Measurements from ENCODE around the gene MAP6. TPM values are rescaled to one million over a fixed set of nuclear protein-coding genes. Genes with fewer than 3 reads are reported as not detected.

MAP6 gene
- total and polyA plus RNA-seq, 10 of the 15 experiments (the other 5 are each of a cell fraction or from before 2014, with no cell fraction given) = 0.06 to 0.19 (median 0.11) TPM; not detected in 5

- RAD21 ChIA-PET (ENCODE audit: unreplicated experiment) = no interaction called here
- FAIRE-seq (no peak), ATAC-seq (no peak), DNase-seq (ENCODE audit: low read depth, low spot score) (no peak)
- Histone ChIP-seq H3K4me1 (ENCODE audit: control insufficient read depth, insufficient read depth, low read length) (peaks cover 5% of the 10 kb centered on the region), H3K4me2 (ENCODE audit: control insufficient read depth, insufficient read depth) (peak overlapping the region; percentile 4; the same call in 1 of the 2 replicates), H3K27ac (ENCODE audit: control insufficient read depth, insufficient read depth) (no peak overlapping the region), H2AFZ (ENCODE audit: control insufficient read depth, low read depth, low read length) (no peak overlapping the region), H3K27me3 (replicated peaks in 1 of 2; ENCODE audit: control insufficient read depth in 2 of 2, insufficient read depth in 2 of 2, low read length in 1 of 2) (no peaks in the 10 kb centered on the region), H3K9me3 (replicated peaks; ENCODE audit: control insufficient read depth, insufficient read depth, low read length) (no peaks in the 10 kb centered on the region), H3K36me3 (ENCODE audit: control insufficient read depth in 2 of 2, insufficient read depth in 2 of 2, low read length in 1 of 2) (peaks cover 3 to 4% of the 10 kb centered on the region in 2 experiments; a peak in 3 of 4 replicates), H3K4me3 (no peak overlapping the region), H4K20me1 (ENCODE audit: control insufficient read depth, insufficient read depth) (no peaks in the 10 kb centered on the region), H3K79me2 (ENCODE audit: control insufficient read depth, insufficient read depth, low read length) (peaks cover 19% of the 10 kb centered on the region), H3K9ac (ENCODE audit: control insufficient read depth, insufficient read depth, low read length) (no peak overlapping the region; the same call in 1 of the 2 replicates)
- POLR2A ChIA-PET = interaction anchor here (0.7 kb wide), 1 partner anchor 10 kb away, joined by 3 read pairs; no protein-coding TSS in a partner anchor
- no TSS peak for BruUV-seq (replicated peaks)
- intact Hi-C loops (cut with micrococcal nuclease; ENCODE audit: unreplicated experiment) = no loop called here
- CTCF ChIA-PET = interaction anchor here (1.7 kb wide), 1 partner anchor 10 kb away, joined by 7 read pairs; no protein-coding TSS in a partner anchor
- WGBS (ENCODE audit: insufficient coverage, insufficient replicate concordance, low lambda C conversion rate, missing lambda C conversion rate) = 89% methylated on average over 9 of the region's 9 CpGs
- SMC1A ChIA-PET (ENCODE audit: uncharacterized antibody, unreplicated experiment) = no interaction called here
- in situ Hi-C loops (cut with MboI) = no loop called here
- no peak for TF ChIP-seq CREB1 (IDR thresholded peaks at IDR 0.05; ENCODE audit: low read depth)
- TF ChIP-seq IKZF1 (conservative IDR thresholded peaks at IDR 0.05) = no peak
- no peak for TF ChIP-seq RAD51 (IDR thresholded peaks at IDR 0.05)
- no peak for TF ChIP-seq CEBPB (IDR thresholded peaks at IDR 0.05; ENCODE audit: borderline replicate concordance in 1 of 2, low read depth in 2 of 2, low read length in 2 of 2)
- no peak for TF ChIP-seq POLR2AphosphoS5 (IDR thresholded peaks at IDR 0.05; ENCODE audit: low read length)
- TF ChIP-seq ZNF592 (IDR thresholded peaks at IDR 0.05) = no peak
- no peak for TF ChIP-seq NFXL1 (IDR thresholded peaks at IDR 0.05; ENCODE audit: borderline replicate concordance)
- TF ChIP-seq ETV6 (conservative IDR thresholded peaks at IDR 0.05 in 1 of 2, IDR thresholded peaks at IDR 0.05 in 1 of 2; ENCODE audit: borderline replicate concordance in 1 of 2, low read depth in 1 of 2) = no peak
- TF ChIP-seq RB1 (IDR thresholded peaks at IDR 0.05; ENCODE audit: borderline replicate concordance) = no peak
- no peak for TF ChIP-seq IRF4 (IDR thresholded peaks at IDR 0.05; ENCODE audit: low read depth, low read length)
- no peak for TF ChIP-seq DPF2 (IDR thresholded peaks at IDR 0.05)
- no peak for TF ChIP-seq ZNF217 (IDR thresholded peaks at IDR 0.05)
- TF ChIP-seq RELA (IDR thresholded peaks at IDR 0.05; ENCODE audit: borderline replicate concordance, partially characterized antibody) = no peak
- TF ChIP-seq SP1 (IDR thresholded peaks at IDR 0.05; ENCODE audit: low read depth, low read length) = no peak
- TF ChIP-seq NKRF (conservative IDR thresholded peaks at IDR 0.05) = no peak
- TF ChIP-seq ZBED1 (IDR thresholded peaks at IDR 0.05; ENCODE audit: borderline replicate concordance) = no peak
Measured at GRCh38 chr11:75563978-75564552, 104.8 kb downstream of the MAP6 start.

All from GM12878 (cell line).